ENCODE measurements around the gene CMPK1.
"Not testable (repeated sequence)": the region's sequence is repeated elsewhere in the genome, so short reads cannot be mapped to it uniquely, and the experiment has no call there.

CMPK1 gene

DNA sequence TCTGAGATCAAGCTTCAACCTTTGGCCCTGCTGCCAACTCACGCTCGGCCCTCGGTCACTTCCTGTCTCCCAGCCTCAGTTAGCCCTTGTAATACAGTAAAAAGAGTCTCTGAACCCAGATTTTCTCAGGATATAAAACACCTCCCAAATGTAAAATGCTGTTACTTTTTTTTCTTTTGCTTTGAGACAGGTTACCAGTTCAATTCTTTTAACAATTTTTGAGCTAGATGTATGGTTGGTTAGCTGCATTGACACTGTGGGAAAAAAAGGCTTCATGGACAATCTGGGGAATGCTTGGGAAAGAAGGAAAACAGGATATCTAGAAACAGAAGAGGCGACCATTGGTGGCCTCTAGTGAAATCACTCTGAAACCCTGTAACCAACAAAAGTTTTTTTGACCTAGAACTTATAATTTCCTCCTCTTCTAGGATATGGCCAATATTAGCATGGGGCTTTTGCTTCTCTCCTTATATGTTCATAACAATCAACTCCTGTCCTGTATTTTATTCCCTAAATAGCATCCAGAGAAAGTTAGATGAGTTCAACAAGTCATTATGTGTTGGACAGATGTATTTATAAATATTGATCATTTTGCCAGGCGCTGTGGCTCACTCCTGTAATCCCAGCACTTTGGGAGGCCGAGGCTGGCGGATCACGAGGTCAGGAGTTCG is 1.3 kb downstream of the CMPK1 start:
- DNase-seq (ENCODE audit: insufficient read length, low spot score) = no peak
- FAIRE-seq = no peak

DNA sequence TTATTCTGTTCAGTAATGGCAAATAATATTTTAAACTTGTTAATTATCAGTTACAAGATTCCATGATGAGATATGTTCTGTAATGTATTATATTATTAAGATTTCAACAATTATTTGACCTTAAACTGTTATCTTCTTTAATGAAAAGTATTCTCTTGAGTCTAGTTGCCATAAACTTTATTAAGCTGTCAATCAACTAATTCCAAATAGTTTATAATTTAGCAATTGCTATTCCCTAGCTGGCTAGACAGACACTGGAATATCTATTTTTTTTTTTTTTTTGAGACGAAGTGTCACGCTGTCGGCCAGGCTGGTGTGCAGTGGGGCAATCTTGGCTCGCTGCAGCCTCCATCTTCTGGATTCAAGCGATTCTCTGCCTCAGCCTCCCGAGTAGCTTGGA is 3.8 kb downstream of the CMPK1 start:
- FAIRE-seq = no peak
- no peak for DNase-seq (ENCODE audit: insufficient read length, low spot score)

DNA sequence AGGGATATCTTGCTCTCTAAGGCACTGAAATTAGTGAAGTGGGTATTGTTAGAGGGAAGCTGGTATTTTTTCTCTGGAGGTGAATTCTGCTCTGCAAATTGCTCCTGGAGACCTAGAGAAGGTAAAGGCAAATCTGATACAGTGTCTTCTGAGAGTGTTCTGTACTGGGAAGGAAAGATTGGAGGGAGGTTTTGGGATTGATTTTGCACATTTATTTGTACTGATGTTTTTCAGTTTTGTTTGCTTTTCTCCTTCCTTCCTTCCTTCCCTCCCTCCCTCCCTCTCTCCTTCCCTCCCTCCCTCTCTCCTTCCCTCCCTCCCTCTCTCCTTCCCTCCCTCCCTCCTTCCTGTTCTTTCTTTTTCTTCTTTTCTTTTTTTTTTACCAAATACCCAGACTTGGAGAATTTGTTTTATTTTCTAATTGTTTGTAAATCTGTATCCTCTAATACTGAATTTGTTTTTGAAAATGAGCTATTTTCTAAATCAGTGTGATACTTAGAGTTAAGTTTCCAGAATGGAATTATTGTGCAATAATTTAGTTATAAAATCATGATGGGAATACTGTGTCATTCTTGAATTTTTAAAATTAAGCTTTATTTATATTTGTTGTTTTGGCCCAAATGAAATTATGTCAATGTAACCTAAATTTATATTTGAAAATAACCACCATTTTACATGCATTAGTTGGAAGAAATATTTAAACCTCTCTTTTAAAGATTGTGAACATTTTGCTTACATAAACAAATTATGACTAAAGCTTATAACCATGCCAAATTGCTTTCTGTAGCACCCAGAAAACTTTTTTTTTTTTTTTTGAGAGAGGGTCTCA is 4.9 kb downstream of the CMPK1 start:
- DNase-seq (ENCODE audit: insufficient read length, low spot score) (no peak), FAIRE-seq (no peak)

DNA sequence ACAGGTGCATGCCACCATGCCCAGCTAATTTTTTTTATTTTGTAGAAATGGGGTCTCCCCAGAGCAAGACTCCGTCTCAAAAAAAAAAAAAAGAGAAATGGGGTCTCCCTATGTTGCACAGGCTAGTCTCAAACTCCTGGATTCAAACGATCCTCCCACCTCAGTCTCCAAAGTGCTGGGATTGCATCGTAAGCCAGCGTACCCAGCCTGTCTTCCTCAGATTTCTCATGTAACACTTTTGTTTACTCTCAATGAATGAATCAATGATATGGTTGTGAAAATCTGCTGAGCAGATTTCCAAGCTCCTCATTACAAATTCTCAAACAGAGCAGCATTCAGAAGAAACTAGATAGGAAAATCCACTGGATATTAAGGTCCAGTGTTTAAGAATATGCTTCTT is 6.6 kb downstream of the CMPK1 start:
- FAIRE-seq = no peak
- DNase-seq (ENCODE audit: insufficient read length, low spot score) = no peak

DNA sequence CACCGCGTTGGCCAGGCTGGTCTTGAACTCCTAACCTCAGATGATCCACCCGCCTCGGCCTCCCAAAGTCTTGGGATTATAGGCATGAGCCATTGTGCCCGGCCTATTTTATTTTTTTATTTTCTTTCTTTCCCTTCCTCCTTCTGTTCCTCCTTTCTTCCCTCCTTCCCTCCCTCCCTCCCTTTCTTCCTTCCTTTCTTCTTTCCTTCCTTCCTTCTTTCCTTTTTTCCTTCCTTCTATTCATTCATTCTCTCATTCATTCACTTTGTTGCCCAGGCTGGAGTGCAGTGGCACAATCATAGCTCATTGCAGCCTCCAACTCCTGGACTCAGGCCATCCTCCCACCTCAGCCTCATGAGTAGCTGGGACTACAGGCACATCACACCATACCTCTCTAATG is 13.4 kb downstream of the CMPK1 start:
- not testable (repeated sequence) for FAIRE-seq; DNase-seq (ENCODE audit: insufficient read length, low spot score)

DNA sequence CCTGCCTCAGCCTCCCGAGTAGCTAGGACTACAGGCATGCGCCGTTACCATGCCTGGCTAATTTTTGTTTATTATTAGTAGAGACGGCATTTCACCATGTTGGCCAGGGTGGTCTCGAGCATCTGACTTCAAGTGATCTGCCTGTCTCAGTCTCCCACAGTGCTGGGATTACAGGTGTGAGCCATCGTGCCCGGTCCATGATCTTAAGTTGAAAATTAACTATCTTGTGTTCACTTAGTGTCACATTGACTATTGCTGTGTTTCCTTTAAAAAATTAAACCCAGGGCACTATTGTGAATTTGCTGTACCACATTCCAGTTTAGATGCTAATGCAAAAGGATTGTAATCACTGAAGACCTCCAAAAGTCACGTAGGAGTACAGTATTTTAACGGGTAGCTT is 14.1 kb downstream of the CMPK1 start:
- FAIRE-seq (no peak), DNase-seq (ENCODE audit: insufficient read length, low spot score) (no peak)

DNA sequence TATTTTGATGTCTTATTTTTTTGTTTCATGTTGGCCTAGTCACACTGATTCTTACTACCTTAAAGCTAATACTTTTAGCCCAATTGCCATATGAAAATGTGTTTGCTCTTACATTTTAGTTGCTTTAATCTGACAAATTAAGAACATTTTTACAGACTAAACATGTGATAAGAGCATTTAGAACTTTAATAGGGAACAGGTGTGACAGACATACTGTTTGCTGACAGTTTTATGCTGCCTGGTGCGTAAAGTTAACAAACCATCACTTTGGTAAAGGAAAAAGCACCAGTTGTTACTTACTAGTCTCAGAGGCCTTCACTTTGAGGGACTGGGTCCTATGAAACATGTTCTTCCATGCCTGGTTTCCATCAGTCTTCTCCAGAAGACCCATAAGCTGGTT is 14.7 kb downstream of the CMPK1 start:
- DNase-seq (ENCODE audit: insufficient read length, low spot score) (no peak), FAIRE-seq (no peak)

DNA sequence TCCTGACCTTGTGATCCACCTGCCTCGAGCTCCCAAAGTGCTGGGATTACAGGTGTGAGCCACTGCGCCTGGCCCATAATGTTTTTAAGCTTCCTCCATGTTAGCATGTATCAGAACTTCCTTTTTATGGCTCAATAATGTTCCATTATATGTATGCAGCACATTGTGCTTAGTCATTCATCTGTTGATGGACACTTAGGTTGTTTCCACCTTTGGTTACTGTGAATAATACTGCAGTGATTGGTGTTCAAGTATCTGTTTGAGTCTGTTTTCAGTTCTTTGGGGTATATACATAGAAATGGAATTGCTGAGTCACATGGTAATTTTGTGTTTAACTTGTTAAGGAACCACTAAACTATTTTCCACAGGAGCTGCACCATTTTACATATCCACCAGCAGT is 17.7 kb downstream of the CMPK1 start:
- DNase-seq (ENCODE audit: insufficient read length, low spot score) (no peak), FAIRE-seq (no peak)

DNA sequence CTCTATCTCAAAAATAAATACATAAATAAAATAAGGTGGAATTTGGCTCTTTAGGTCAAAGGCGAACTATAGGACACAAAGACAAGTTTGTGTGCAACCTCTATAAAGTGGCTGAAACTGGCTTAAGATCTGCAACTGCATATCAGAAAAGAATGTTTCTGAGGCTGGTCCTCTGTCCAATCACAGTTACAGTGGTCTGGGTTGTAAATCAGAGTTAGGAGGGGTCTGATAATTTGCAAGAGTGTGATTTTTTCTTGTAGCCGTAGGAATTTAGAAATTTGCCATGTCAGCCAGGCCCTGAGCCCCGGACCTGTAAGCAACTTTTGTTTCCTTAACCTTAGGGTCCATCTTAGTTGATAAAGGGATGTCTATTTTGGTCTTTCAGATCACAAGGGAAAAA is 27.8 kb downstream of the CMPK1 start:
- FAIRE-seq (no peak), DNase-seq (ENCODE audit: insufficient read length, low spot score) (no peak)

DNA sequence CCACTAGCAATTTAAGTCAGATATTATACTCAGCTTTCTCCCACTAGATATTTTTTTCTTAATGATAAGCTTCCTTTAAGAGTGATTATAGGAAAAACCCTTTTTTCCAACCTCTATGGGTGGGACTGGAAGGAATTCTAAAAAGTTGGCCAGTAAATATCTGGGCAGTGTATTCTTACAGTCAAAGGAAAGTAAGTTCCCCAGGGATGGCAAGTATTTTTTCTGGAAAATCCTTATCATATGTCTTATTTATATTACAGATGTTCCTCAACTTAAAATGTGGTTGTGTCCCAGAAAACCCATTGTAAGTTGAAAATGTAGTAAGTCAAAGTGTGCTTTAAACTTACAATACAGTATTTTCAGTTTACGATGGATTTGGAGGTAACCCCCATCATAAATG is 29.2 kb downstream of the CMPK1 start:
- FAIRE-seq = no peak
- no peak for DNase-seq (ENCODE audit: insufficient read length, low spot score)

DNA sequence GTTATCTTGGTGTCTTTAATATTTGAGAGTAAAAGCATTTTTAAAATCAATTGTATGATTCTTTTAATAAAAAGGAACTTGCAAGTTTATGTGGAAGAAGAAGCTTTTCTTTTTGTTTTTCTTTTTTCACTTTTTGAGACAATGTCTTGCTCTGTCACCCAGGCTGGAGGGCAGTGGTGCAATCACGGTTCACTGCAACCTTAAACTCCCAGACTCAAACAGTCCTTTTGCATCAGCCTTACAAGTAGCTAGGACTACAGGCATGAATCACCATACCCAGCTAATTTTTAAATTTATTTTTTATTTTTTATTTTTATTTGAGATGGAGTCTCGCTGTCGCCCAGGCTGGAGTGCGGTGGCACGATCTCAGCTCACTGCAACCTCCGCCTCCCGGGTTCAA is 34.1 kb downstream of the CMPK1 start:
- FAIRE-seq (no peak), DNase-seq (ENCODE audit: insufficient read length, low spot score) (no peak)

DNA sequence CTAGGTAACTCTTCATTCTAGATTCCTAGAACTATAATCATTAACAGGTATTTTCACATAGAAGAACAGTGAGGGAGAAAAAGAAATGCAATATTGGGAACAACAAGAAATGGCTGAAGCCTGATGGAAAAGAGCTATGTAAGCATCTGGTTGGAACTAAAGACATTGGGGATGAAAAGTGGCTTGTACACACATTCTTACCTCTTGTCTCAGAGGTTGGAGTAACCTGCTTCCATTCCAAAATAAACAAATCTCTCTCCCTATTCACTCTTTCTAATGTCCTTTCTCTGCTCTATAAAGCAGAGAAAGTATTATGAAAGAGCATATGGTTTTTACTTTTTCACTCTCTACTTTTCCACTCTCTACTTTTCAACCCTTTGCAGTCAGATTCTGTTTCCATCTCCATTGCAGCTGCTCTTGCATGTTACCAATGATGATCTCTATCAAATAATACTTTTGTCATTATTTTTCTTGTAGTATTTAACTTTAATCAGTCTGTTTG is 37.5 kb downstream of the CMPK1 start:
- DNase-seq (ENCODE audit: insufficient read length, low spot score) (no peak), FAIRE-seq (no peak)

DNA sequence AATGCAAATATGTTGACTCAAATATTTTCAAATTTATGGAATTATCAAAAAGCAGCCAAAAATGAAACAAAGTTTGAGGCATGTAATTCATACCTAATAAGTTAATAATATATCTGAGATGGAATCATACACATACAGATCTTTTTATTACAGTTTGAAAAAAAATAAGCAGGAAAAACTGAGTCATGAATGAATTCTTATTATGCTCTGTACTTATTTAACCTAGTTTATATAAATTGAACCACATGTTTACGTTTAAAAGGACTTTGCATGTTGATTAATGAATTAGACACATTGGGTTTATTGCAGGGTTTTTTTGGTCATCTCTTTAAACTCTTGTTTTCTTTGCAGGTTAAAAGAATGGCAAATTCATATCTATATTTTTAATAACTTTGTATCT is 40.9 kb downstream of the CMPK1 start:
- no peak for DNase-seq (ENCODE audit: insufficient read length, low spot score)
- no peak for FAIRE-seq

DNA sequence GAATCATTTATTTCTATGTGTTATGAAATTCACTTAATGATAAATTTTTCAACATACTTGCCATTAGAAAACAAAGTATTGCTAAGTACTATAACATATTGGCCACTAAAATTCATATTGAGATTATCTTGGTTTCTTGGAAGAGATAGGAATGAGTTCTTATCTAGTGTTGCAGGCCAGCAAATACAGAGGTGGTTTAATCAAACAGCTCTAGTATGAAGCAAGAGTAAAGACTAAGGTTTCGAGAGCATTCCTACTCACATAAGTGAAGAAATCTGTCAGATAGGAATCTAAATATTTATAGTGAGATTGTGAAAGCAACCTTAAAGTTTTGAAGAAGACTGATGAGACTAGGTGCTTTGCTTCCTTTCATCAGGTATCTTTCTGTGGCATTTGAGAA is 44.6 kb downstream of the CMPK1 start:
- DNase-seq (ENCODE audit: insufficient read length, low spot score) (no peak), FAIRE-seq (no peak)

DNA sequence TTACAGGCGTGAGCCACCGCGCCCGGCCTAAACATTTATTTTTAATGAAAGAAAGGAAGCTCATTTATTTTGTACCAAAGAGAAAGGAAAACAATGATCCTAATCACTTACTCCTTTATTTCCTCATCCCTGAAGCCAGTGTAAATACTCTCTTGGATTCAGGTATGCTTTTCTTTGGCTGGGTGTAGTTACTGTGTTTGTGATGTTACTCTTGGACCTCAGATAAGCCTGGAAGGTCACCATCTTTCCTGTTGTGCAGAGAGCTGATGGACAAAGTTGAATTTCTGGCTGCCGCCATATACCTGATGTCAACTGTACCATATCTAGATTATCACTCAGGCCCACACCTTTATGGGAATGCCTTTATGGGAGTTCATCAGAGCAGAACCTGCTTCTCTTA is 47.1 kb downstream of the CMPK1 start:
- FAIRE-seq = no peak
- no peak for DNase-seq (ENCODE audit: insufficient read length, low spot score)

DNA sequence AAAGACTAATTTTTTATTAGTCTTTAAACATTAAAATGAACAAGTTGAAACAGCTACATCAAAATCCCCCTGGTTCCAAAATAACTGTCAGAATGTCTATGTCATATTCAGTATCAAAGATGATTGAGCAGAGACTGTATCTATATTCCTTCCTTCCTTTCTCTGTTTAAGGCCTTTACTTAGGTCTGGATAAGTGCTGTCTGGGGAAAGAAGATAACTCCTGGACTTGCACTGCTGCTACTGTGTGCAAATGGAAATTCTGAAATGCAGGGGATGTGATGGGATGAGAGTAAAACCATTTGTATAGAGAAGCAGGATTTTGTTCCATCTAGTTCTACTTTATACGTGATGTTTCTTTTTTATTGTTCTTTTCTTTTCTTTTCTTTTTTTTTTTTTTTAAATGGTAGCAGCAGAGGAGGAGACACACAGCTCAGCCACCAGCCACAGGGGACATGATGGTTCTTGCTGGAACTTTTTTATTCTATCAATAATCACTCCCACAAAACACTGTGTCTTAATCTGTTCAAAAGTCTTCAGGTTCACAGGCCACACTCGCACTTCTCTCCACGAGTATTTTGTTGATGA is 48.9 kb downstream of the CMPK1 start:
- no peak for DNase-seq (ENCODE audit: insufficient read length, low spot score)
- FAIRE-seq = no peak

DNA sequence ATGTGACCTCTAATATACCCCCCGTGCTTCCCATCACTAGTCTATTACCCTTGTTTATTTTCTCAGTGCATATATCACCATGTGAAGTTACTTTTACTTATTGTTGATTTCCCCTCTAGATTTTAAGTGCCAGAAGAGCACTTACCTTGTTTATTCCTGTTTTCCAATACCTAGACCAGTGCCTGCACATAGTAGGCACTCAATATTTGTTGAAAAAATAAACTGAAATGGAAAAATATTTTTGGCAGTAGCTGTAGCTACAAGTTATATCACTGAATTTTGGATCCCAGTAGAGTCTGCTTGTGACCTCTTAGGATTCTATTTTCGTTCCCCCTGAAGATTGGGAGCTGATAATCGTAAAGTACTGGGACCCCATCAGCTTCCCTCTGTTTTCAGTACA is 50.5 kb downstream of the CMPK1 start:
- DNase-seq (ENCODE audit: insufficient read length, low spot score) (no peak), FAIRE-seq (no peak)

DNA sequence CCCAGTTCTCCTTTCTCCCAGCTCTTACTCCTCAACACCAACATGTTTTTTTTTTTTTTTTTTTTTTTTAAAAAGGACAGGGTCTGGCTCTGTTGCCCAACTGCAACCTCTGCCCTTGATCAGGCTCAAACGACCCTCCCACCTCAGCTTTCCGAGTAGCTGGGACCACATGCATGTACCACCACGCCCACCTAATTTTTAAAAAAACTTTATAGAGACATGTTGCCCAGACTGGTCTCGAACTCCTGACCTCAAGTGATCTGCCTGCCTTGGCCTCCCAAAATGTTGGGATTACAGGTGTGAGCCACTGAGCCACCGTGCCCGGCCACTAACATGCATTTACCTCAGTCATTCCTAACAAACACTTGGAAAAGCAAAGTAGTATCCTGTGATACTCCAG is 51.4 kb downstream of the CMPK1 start:
- FAIRE-seq (no peak), DNase-seq (ENCODE audit: insufficient read length, low spot score) (no peak)

DNA sequence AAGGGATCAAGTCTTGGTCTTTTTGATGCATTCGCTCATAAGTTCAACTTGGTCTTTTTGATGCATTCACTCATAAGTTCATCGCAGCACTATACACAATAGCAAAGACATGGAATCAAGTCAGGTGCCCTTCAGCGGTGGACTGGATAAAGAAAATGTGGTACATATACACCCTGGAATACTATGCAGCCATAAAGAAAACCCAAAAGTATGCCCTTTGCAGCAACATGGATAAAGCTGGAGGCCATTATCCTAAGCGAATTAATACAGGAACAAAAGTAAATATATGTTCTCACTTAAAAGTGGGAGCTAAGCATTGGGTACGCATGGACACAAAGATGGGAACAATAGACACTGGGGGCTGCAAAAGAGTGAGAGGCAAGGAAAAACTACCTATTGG is 52.7 kb downstream of the CMPK1 start:
- no peak for DNase-seq (ENCODE audit: insufficient read length, low spot score)

DNA sequence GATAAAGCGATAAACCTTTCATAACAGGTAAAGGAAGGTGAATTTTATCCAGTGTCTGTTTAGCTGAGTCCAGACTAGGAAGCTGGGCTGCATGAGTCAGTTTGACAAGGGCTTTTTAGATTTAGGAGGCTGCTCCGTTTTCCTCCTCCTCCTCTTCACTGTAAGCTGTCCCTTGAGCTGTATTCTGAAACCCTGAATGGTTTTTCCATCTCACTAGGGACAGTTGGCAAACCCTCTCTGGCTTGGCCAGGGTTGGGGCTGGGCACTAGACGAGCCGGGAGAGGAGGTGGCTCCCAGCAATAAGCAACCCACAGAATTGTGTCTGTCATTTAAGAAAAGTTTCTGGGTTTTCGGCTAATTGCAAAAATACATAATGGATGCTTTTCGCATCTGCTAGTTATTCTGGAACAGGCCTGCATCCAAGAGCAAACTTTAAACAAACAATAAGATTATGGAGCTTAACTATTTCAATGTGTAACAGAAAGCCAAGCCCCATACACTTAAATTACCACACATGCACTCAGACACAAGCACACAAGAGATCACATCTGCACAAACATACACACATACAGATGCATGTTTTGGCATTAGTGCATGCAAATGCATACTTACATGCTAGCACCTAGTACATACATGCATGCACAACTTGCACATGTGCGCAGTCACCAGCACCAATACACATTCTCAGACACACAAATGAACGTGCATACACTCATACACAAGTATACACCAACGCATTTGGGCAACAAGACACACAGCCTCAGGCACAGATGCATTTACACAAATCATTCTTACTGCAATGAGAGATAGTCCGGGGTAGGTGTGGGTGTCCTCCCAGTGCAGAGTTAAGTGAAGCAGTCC is 54.7 kb downstream of the CMPK1 start:
- peak; percentile 16 for FAIRE-seq
- no peak for DNase-seq (ENCODE audit: insufficient read length, low spot score)

More for the DNA sequence above, 52.7 kb downstream of the CMPK1 start:
- FAIRE-seq = no peak

DNA sequence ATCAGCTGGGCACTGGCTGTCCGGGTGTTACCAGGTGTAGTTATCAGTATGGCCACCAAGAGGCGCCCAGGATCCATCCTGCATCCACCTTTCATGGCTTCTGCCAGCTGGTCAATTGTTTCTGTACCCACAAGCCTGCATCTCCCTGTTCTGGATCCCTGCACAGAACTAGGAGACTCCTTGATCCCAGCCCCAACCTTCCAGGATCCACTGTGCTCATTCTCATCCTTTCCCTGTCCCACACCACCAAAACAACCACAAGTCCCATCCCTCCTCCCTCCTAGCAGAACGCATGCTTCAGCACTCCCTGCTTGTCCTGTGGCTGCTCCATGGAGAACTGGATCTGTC is 55.3 kb downstream of the CMPK1 start:
- DNase-seq (ENCODE audit: insufficient read length, low spot score) = peak; percentile 69
- FAIRE-seq = no peak
